NK-92 (cell line): ENCODE results near the gene AMD1.
"Not testable (repeated sequence)": the region's sequence is repeated elsewhere in the genome, so short reads cannot be mapped to it uniquely, and the experiment has no call there.

Source experiments
- DNase-seq: peaks from one replicate; lab custom pipeline; 2025; ENCODE audit not compliant: unreplicated experiment; lab: John Stamatoyannopoulos, UW

Gene AMD1

GRCh38 chr6:110873981-110874879 is at the start of gene AMD1:
Gene AMD1, plus strand, starts transcription at chr6:110874785. Its CDS starts 321 bp downstream, at chr6:110875106.
- DNase-seq, result peak; percentile 62

- no peak for DNase-seq
These were observed 48.1 kb upstream of the AMD1 start for GRCh38 chr6:110826236-110827129.

GRCh38 chr6:110828396-110828795 is 46.2 kb upstream of the AMD1 start:
- no peak for DNase-seq

- no peak for DNase-seq
These were observed 43.2 kb upstream of the AMD1 start for GRCh38 chr6:110831405-110831804.

- no peak for DNase-seq
These were observed 40.8 kb upstream of the AMD1 start for GRCh38 chr6:110833831-110834230.

- not testable (repeated sequence) for DNase-seq
These were observed 38.8 kb upstream of the AMD1 start for GRCh38 chr6:110835751-110836150.

- DNase-seq, result no peak
These were observed 33.3 kb upstream of the AMD1 start for GRCh38 chr6:110841266-110841665.

GRCh38 chr6:110849781-110850180 is 24.8 kb upstream of the AMD1 start:
- no peak for DNase-seq

- DNase-seq, result no peak
These were observed 21.8 kb upstream of the AMD1 start for GRCh38 chr6:110852773-110853172.

GRCh38 chr6:110853754-110854477 is 20.7 kb upstream of the AMD1 start:
- no peak for DNase-seq

- DNase-seq, result no peak
These were observed 18.3 kb upstream of the AMD1 start for GRCh38 chr6:110856296-110856695.

- DNase-seq, result no peak
These were observed 16.6 kb upstream of the AMD1 start for GRCh38 chr6:110858016-110858415.

- DNase-seq, result no peak
These were observed 15.9 kb upstream of the AMD1 start for GRCh38 chr6:110858562-110859214.

GRCh38 chr6:110859335-110859792 is 15.2 kb upstream of the AMD1 start:
- DNase-seq, result no peak

GRCh38 chr6:110864824-110865223 is 9.8 kb upstream of the AMD1 start:
- DNase-seq, result no peak

- no peak for DNase-seq
These were observed 429 bp downstream of the AMD1 start for GRCh38 chr6:110874880-110875547.

GRCh38 chr6:110875548-110876169 is 1.1 kb downstream of the AMD1 start:
- DNase-seq, result no peak

GRCh38 chr6:110876170-110876773 is 1.7 kb downstream of the AMD1 start:
- DNase-seq, result no peak
